Hypothalamus (tissue), 51 donors: ENCODE results near the gene GRIPAP1.

ENCODE experiments used
- DNase-seq, 51 donors: peaks; one replicate each; lab custom pipeline; 2025; lab: John Stamatoyannopoulos, UW

The GRIPAP1 gene

GRCh38 chrX:48966796-48967579, 35.1 kb downstream of the GRIPAP1 start:
- DNase-seq: no peak

- DNase-seq: no peak
Measured at GRCh38 chrX:48965959-48966358, 36.1 kb downstream of the GRIPAP1 start.

- no peak for DNase-seq
Measured at GRCh38 chrX:48961585-48962091, 40.4 kb downstream of the GRIPAP1 start.

GRCh38 chrX:48960291-48960690, 41.8 kb downstream of the GRIPAP1 start:
- DNase-seq: no peak

GRCh38 chrX:48958635-48959094, 43.4 kb downstream of the GRIPAP1 start:
- peak in 18 of 51 donors; percentile 3 to 49 (median 28) for DNase-seq

- DNase-seq: peak; percentile 49 to 97 (median 90)
Measured at GRCh38 chrX:48957827-48958634, 44.0 kb downstream of the GRIPAP1 start.

GRCh38 chrX:48957477-48957826, 44.6 kb downstream of the GRIPAP1 start, which contains the start of gene OTUD5:
TSS of gene OTUD5 (minus strand) at chrX:48957607. CDS start at chrX:48957570, 37 bp downstream.
- peak in 45 of 51 donors; percentile 4 to 88 (median 51) for DNase-seq

GRCh38 chrX:48956728-48957414, 45.2 kb downstream of the GRIPAP1 start:
- DNase-seq: peak in 3 of 51 donors; percentile 0 to 5 (median 0)

GRCh38 chrX:48948589-48948988, 53.5 kb downstream of the GRIPAP1 start:
- no peak for DNase-seq

- peak in 25 of 51 donors; percentile 0 to 45 (median 8) for DNase-seq
Measured at GRCh38 chrX:48945517-48946348, 56.3 kb downstream of the GRIPAP1 start.

GRCh38 chrX:48942895-48943294, 59.2 kb downstream of the GRIPAP1 start:
- no peak for DNase-seq

- DNase-seq: no peak
Measured at GRCh38 chrX:48940404-48940955, 61.6 kb downstream of the GRIPAP1 start.

GRCh38 chrX:48939524-48940228, 62.4 kb downstream of the GRIPAP1 start:
- no peak for DNase-seq

GRCh38 chrX:48938721-48939425, 63.2 kb downstream of the GRIPAP1 start:
- no peak for DNase-seq

- peak in 18 of 51 donors; percentile 0 to 23 (median 5) for DNase-seq
Measured at GRCh38 chrX:48937054-48937907, 64.8 kb downstream of the GRIPAP1 start.

- no peak for DNase-seq
Measured at GRCh38 chrX:48936429-48937053, 65.5 kb downstream of the GRIPAP1 start.

GRCh38 chrX:48935301-48935670, 66.8 kb downstream of the GRIPAP1 start:
- DNase-seq: no peak
